ENCODE data around the gene MRPL24. TPM values are rescaled to one million over a fixed set of nuclear protein-coding genes. Genes with fewer than 3 reads are reported as not detected.
A peak's percentile ranks its signal among the peaks of the same experiment; 100 is the strongest.

MRPL24 gene
- total and polyA plus RNA-seq, 9 of the 15 experiments (the other 6 are each of a cell fraction or from before 2014, with no cell fraction given): 74.3 to 267 (median 113) TPM

DNA sequence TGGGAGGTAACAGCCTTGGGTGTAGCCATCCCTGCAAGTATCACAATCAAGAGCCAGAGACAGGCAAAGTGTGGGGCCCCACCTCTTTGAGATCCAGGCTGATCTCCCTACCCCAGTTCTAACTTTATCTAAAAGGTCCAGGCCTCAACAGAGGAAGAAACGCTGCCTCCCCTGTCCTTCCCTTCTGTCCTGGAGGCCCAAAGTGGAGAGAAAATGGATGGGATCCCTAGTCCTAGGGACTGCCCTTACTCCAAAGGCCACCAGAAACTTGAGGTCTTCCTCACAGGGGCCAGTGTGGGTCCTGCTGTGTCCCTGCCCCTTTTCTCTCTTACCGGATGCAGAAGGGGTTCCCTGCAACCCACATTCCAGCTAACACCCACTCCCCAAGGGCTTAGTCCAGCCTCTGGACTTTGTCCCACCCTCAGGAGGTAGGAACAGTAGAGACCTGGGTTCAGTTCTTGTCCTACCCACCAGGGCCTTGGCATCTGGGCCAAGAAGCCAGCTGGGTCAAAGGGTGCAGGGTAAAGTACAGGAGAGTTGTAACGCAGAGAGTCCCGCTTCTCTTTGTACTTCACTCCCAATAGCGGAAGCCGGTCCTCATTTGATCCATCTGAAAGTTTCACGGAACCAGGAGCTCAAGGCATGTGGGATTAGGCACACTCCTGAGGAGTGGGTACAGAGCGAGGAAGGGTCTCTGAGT, 8.7 kb upstream of the MRPL24 start (continued):
- TF ChIP-seq ZBTB40 (IDR thresholded peaks at IDR 0.05): peak; percentile 45
- TF ChIP-seq ZBTB40 (CRISPR knock-in tag; IDR thresholded peaks at IDR 0.05): no peak
- 0 out of 4 replicates have a peak, but pooled peaks of 1 of the 2 experiments have one; percentile 51 for TF ChIP-seq TEAD1 (CRISPR knock-in tag; IDR thresholded peaks at IDR 0.05)
- TF ChIP-seq ZNF395 (CRISPR knock-in tag; IDR thresholded peaks at IDR 0.05): peak; percentile 42; the same call in 1 of the 2 replicates
- TF ChIP-seq ARID1B (IDR thresholded peaks at IDR 0.05): peak; percentile 75
- no peak for TF ChIP-seq SMARCC2 (IDR thresholded peaks at IDR 0.05; ENCODE audit: low read depth)
- peak; percentile 44; the same call in 1 of the 2 replicates for TF ChIP-seq TAL1 (IDR thresholded peaks at IDR 0.05)
- TF ChIP-seq MAX (CRISPR knock-in tag; IDR thresholded peaks at IDR 0.05): 0 out of 2 replicates have a peak, but pooled peaks have one; percentile 4
